A549 (cell line): Measurements from ENCODE around the gene G6PC1. TPM values are rescaled to one million over a fixed set of nuclear protein-coding genes. Genes with fewer than 3 reads are reported as not detected.
"Not testable (repeated sequence)": the region's sequence is repeated elsewhere in the genome, so short reads cannot be mapped to it uniquely, and the experiment has no call there.

Source experiments
- ATAC-seq, 2 experiments: fragments of 200-7000 bp in 1 of 2; fragments of >200 bp in 1 of 2; cut with Nextera tagmentation in 1 of 2; cut with Tn5 transposase in 1 of 2; 3 replicates each; pipeline versions ENCODE4 v1.8.0 to v1.9.1; 2018 to 2020; ENCODE audit warnings: mild to moderate bottlenecking in 1 of 2, moderate library complexity in 1 of 2
- CTCF ChIA-PET: fragments of 300-600 bp; sonication (Branson Sonifier 250); formaldehyde crosslinking; extraction: SDS; loops from one replicate; lab custom pipeline; 2021; ENCODE audit warnings: antibody characterized with exemption, inconsistent platforms; lab: Yijun Ruan, JAX
- POLR2A ChIA-PET: fragments of 350-600 bp; formaldehyde crosslinking; extraction: SDS; loops from one replicate; lab custom pipeline; 2021; ENCODE audit warnings: antibody characterized with exemption, inconsistent platforms; lab: Yijun Ruan, JAX
- DNase-seq, 2 experiments: peaks; one replicate each; pipeline versions ENCODE4 v3.0.0 to v3.0.0-alpha.2; 2011 to 2016; ENCODE audit warnings: low read depth in 1 of 2, low spot score in 1 of 2
- FAIRE-seq: peaks from 2 replicates; lab custom pipeline; 2011; peaks lifted over from hg19 to GRCh38; lab: Jason Lieb, UNC
- H3K27ac ChIP-seq, 2 experiments: fragments of >200 bp; sonication (Bioruptor Twin); formaldehyde crosslinking; 3 replicates each; pipeline ENCODE4 v1.5.1; 2016 to 2017
- H3K4me1 ChIP-seq: fragments of >200 bp; sonication (Bioruptor Twin); formaldehyde crosslinking; 3 replicates; pipeline ENCODE4 v1.6.1; 2016
- H3K4me2 ChIP-seq: fragments of >200 bp; sonication (Bioruptor Twin); formaldehyde crosslinking; 3 replicates; pipeline ENCODE4 v1.6.1; 2016
- H3K4me3 ChIP-seq: fragments of >200 bp; sonication (Bioruptor Twin); formaldehyde crosslinking; 3 replicates; pipeline ENCODE4 v1.5.1; 2016
- H3K9me3 ChIP-seq: fragments of >200 bp; sonication (Bioruptor Twin); formaldehyde crosslinking; 3 replicates; pipeline ENCODE4 v1.6.1; 2016
- BCL3 ChIP-seq: fragments of >200 bp; sonication (Bioruptor Twin); formaldehyde crosslinking; IDR thresholded peaks from 3 replicates; pipeline ENCODE4 v1.6.1; 2016
- CHD2 ChIP-seq: fragments of 150-350 bp; IDR thresholded peaks from 2 replicates; pipeline ENCODE4 v1.6.1; 2014; ENCODE audit warnings: low read length; ENCODE audit not compliant: partially characterized antibody
- CHD4 ChIP-seq: fragments of 200-600 bp; sonication (generic); IDR thresholded peaks from 2 replicates; pipeline ENCODE4 v1.6.1; 2016; ENCODE audit warnings: antibody characterized with exemption, mild to moderate bottlenecking, borderline replicate concordance
- CTCF ChIP-seq: fragments of >200 bp; sonication (Bioruptor Twin); formaldehyde crosslinking; IDR thresholded peaks from 3 replicates; pipeline ENCODE4 v1.5.1; 2016
- ESRRA ChIP-seq: fragments of 150-350 bp; IDR thresholded peaks from 2 replicates; pipeline ENCODE4 v1.6.1; 2014; ENCODE audit warnings: mild to moderate bottlenecking, low read length, borderline replicate concordance
- FOSB ChIP-seq: fragments of 250-450 bp; sonication (Bioruptor Pico); IDR thresholded peaks from 2 replicates; pipeline ENCODE4 v1.5.0; 2020; ENCODE audit warnings: mild to moderate bottlenecking, moderate library complexity
- FOSL2 ChIP-seq, 2 experiments: fragments of 450-650 bp in 1 of 2; fragments of >200 bp in 1 of 2; sonication (Bioruptor Twin) in 1 of 2; formaldehyde crosslinking; IDR thresholded peaks; 2 replicates each; pipeline versions ENCODE4 v1.5.0 to v1.6.1; 2016 to 2020; ENCODE audit warnings: mild to moderate bottlenecking in 1 of 2, moderate library complexity in 1 of 2
- HOXB5 ChIP-seq: fragments of 250-450 bp; sonication (Bioruptor Pico); IDR thresholded peaks from 2 replicates; pipeline ENCODE4 v1.5.0; 2020; ENCODE audit warnings: mild to moderate bottlenecking, moderate library complexity
- JUNB ChIP-seq: fragments of >200 bp; sonication (Bioruptor Twin); formaldehyde crosslinking; IDR thresholded peaks from 2 replicates; pipeline ENCODE4 v1.6.1; 2016
- KDM1A ChIP-seq: fragments of 200-600 bp; sonication (generic); IDR thresholded peaks from 2 replicates; pipeline ENCODE4 v1.6.1; 2016; ENCODE audit warnings: low read depth, mild to moderate bottlenecking
- MAFK ChIP-seq: fragments of 450-650 bp; IDR thresholded peaks from 2 replicates; pipeline ENCODE4 v1.6.1; 2014; ENCODE audit not compliant: partially characterized antibody
- MAZ ChIP-seq: fragments of 150-350 bp; IDR thresholded peaks from 2 replicates; pipeline ENCODE4 v1.6.1; 2014; ENCODE audit warnings: antibody characterized with exemption, low read depth, low read length, borderline replicate concordance
- NFE2L2 ChIP-seq: fragments of 150-350 bp; conservative IDR thresholded peaks from 2 replicates; pipeline ENCODE4 v1.6.1; 2014; ENCODE audit warnings: low read length
- NR3C1 ChIP-seq: fragments of >200 bp; sonication (Bioruptor Twin); formaldehyde crosslinking; IDR thresholded peaks from 3 replicates; pipeline ENCODE4 v1.6.1; 2017
- PHF8 ChIP-seq: fragments of 200-600 bp; sonication (generic); IDR thresholded peaks from 2 replicates; pipeline ENCODE4 v1.6.1; 2016; ENCODE audit warnings: low read depth, mild to moderate bottlenecking, antibody characterized with exemption, moderate library complexity, borderline replicate concordance
- POLR2A ChIP-seq: IDR thresholded peaks from 2 replicates; pipeline ENCODE4 v1.6.1; 2012; ENCODE audit warnings: mild to moderate bottlenecking, low read length
- RARB ChIP-seq: fragments of 250-450 bp; sonication (Bioruptor Pico); IDR thresholded peaks from 2 replicates; pipeline ENCODE4 v1.8.0; 2021; ENCODE audit warnings: mild to moderate bottlenecking, moderate library complexity
- RCOR1 ChIP-seq: fragments of 150-350 bp; IDR thresholded peaks from 2 replicates; pipeline ENCODE4 v1.6.1; 2014; ENCODE audit warnings: antibody characterized with exemption, low read length, low read depth
- RFX5 ChIP-seq: fragments of 450-650 bp; IDR thresholded peaks from 2 replicates; pipeline ENCODE4 v1.7.1; 2014; ENCODE audit warnings: antibody characterized with exemption, mild to moderate bottlenecking, moderate library complexity
- RNF2 ChIP-seq: fragments of 200-600 bp; sonication (generic); IDR thresholded peaks from 2 replicates; pipeline ENCODE4 v1.6.1; 2016; ENCODE audit warnings: low read depth, mild to moderate bottlenecking, antibody characterized with exemption, moderate library complexity, borderline replicate concordance
- ZC3H11A ChIP-seq: fragments of 450-650 bp; IDR thresholded peaks from 2 replicates; pipeline ENCODE4 v1.6.1; 2014; ENCODE audit warnings: antibody characterized with exemption, mild to moderate bottlenecking
- ZFP36 ChIP-seq: fragments of 450-650 bp; IDR thresholded peaks from 2 replicates; pipeline ENCODE4 v1.6.1; 2014; ENCODE audit warnings: borderline replicate concordance; ENCODE audit not compliant: partially characterized antibody
- ZSCAN20 ChIP-seq: fragments of 250-450 bp; sonication (Bioruptor Pico); IDR thresholded peaks from 2 replicates; pipeline ENCODE4 v1.8.0; 2022; ENCODE audit warnings: mild to moderate bottlenecking, moderate library complexity
- WGBS: methylation state at CpG from one replicate; pipeline ENCODE4 v1.1.6; 2017; ENCODE audit errors: missing lambda C conversion rate; 5-methylcytosine and 5-hydroxymethylcytosine counted together
- polyA plus RNA-seq, 4 experiments: library from polyadenylated mRNA; depleted of rRNA in 3 of 4; stranded (reverse); fragments of >200 nt; fragmentation: RNase III in 1 of 4; extraction: RNeasy Plus Mini Kit Qiagen cat#74134 plus additional on column Dnase treatment in 1 of 4; gene quantifications; 2 replicates in 3 of 4; 3 replicates in 1 of 4; pipeline ENCODE4 v1.2.3, GENCODE V29; 2011 to 2017
- TF ChIP-seq, protein P1 (sequence below): fragments of >200 bp; sonication (Bioruptor Twin); formaldehyde crosslinking; IDR thresholded peaks from 2 replicates; pipeline ENCODE4 v1.6.1; 2016
- TF ChIP-seq, protein P2 (sequence below): fragments of 150-350 bp; IDR thresholded peaks from 2 replicates; pipeline ENCODE4 v1.6.1; 2014; ENCODE audit warnings: low read depth, mild to moderate bottlenecking, low read length
- TF ChIP-seq, protein P3 (sequence below): fragments of 250-450 bp; sonication (Bioruptor Pico); IDR thresholded peaks from 2 replicates; pipeline ENCODE4 v1.5.0; 2020; ENCODE audit warnings: low read depth, mild to moderate bottlenecking, moderate library complexity

The G6PC1 gene
- polyA plus RNA-seq, 2 of the 4 experiments (the other 2 are of a cell fraction), result not detected

GRCh38 chr17:42922294-42922693, 21.7 kb downstream of the G6PC1 start:
- no peak for ATAC-seq
- 73% methylated on average over 7 of the region's 7 CpGs for WGBS
- no peak for TF ChIP-seq HOXB5 (CRISPR knock-in tag)
- TF ChIP-seq CHD2, result no peak
- no peak for TF ChIP-seq FOSB
- no peak for TF ChIP-seq FOSL2 (IDR thresholded peaks at IDR 0.05)
- TF ChIP-seq FOSL2 (CRISPR knock-in tag; IDR thresholded peaks at IDR 0.05), result no peak
- TF ChIP-seq, protein P1, sequence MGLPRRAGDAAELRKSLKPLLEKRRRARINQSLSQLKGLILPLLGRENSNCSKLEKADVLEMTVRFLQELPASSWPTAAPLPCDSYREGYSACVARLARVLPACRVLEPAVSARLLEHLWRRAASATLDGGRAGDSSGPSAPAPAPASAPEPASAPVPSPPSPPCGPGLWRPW, result no peak
- TF ChIP-seq CHD4, result no peak
- TF ChIP-seq BCL3, result no peak
- no peak for TF ChIP-seq NFE2L2
- TF ChIP-seq RARB, result no peak
- TF ChIP-seq PHF8, result no peak
- TF ChIP-seq MAZ, result no peak
- no peak for TF ChIP-seq POLR2A
- no peak for TF ChIP-seq RCOR1
- no peak for TF ChIP-seq RNF2
- no peak for TF ChIP-seq KDM1A
- TF ChIP-seq, protein P2, sequence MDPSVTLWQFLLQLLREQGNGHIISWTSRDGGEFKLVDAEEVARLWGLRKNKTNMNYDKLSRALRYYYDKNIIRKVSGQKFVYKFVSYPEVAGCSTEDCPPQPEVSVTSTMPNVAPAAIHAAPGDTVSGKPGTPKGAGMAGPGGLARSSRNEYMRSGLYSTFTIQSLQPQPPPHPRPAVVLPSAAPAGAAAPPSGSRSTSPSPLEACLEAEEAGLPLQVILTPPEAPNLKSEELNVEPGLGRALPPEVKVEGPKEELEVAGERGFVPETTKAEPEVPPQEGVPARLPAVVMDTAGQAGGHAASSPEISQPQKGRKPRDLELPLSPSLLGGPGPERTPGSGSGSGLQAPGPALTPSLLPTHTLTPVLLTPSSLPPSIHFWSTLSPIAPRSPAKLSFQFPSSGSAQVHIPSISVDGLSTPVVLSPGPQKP, result no peak
- TF ChIP-seq ESRRA, result no peak
- TF ChIP-seq, all 56 proteins: peak for 0
- CTCF ChIA-PET, result interaction anchor here (0.7 to 17.6 kb wide), 3 partner anchors 19 to 76 kb away, joined by 3 to 372 read pairs (median 5); partner anchors contain the start of genes AOC2 and AOC3
- Histone ChIP-seq H3K4me3 (no peak overlapping the region), H3K27ac (no peak overlapping the region), H3K4me2 (no peak overlapping the region), H3K9me3 (no peaks in the 10 kb centered on the region), H3K4me1 (peaks cover 10% of the 10 kb centered on the region)
- FAIRE-seq (no peak), DNase-seq (no peak)
- POLR2A ChIA-PET, result interaction anchor here (0.6 kb wide), 1 partner anchor 398 kb away, joined by 4 read pairs; no protein-coding TSS in a partner anchor

DNA sequence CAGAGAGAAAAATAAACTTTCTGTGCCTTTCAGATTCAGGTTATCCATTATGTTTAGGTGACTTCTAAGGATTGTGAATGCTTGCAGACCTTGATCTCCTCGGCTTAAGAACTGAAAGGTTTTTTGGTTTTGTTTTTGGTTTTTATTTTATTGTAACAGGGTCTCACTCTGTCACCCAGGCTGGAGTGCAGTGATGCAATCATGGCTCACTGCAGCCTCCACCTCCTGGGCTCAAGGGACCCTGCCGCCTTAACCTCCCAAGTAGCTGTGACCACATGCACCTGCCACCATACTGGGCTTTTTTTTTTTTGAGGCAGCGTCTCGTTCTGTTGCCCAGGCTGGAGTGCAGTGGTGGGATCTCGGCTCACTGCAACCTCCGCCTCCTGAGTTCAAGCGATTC, 22.9 kb downstream of the G6PC1 start:
- 84% methylated on average over 7 of the region's 7 CpGs for WGBS
- H3K27ac ChIP-seq, POLR2A ChIA-PET, H3K9me3 ChIP-seq, ATAC-seq, DNase-seq, H3K4me2 ChIP-seq, H3K4me1 ChIP-seq, FAIRE-seq, H3K4me3 ChIP-seq: not testable (repeated sequence)
- CTCF ChIA-PET, result interaction anchor here (0.8 to 17.6 kb wide), 3 partner anchors 9 to 77 kb away, joined by 3 to 372 read pairs (median 3); partner anchors contain the start of genes AOC2 and AOC3

GRCh38 chr17:42924891-42925290, 24.3 kb downstream of the G6PC1 start:
- no peaks in the 10 kb centered on the region for H3K9me3 ChIP-seq
- TF ChIP-seq NR3C1 (no peak), ZSCAN20 (no peak), FOSL2 (IDR thresholded peaks at IDR 0.05) (no peak), FOSL2 (CRISPR knock-in tag; IDR thresholded peaks at IDR 0.05) (no peak), CHD4 (no peak), ZC3H11A (no peak), MAFK (no peak), RARB (no peak), JUNB (no peak), FOSB (no peak), ZFP36 (no peak), KDM1A (no peak), NFE2L2 (no peak), CTCF (no peak), RFX5 (no peak), CHD2 (no peak)
- TF ChIP-seq, protein P3, sequence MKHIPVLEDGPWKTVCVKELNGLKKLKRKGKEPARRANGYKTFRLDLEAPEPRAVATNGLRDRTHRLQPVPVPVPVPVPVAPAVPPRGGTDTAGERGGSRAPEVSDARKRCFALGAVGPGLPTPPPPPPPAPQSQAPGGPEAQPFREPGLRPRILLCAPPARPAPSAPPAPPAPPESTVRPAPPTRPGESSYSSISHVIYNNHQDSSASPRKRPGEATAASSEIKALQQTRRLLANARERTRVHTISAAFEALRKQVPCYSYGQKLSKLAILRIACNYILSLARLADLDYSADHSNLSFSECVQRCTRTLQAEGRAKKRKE (CRISPR knock-in tag), result no peak
- H3K4me3 ChIP-seq, result no peak overlapping the region
- ATAC-seq, result no peak
- ChIA-PET POLR2A (no interaction called here), CTCF (interaction anchor here (0.6 to 17.6 kb wide), 8 partner anchors 12 to 397 kb away, joined by 3 to 372 read pairs (median 4); partner anchors contain the start of genes AOC2 and AOC3)
- peaks cover 9% of the 10 kb centered on the region for H3K4me1 ChIP-seq
- 71% methylated on average over 5 of the region's 5 CpGs for WGBS
- no peak for DNase-seq
- no peak overlapping the region for H3K4me2 ChIP-seq
- no peak for FAIRE-seq
- no peak overlapping the region for H3K27ac ChIP-seq
